GM19240 (cell line): ENCODE data around the gene OTC.
A peak's percentile ranks its signal among the peaks of the same experiment; 100 is the strongest.

Experiments used
- DNase-seq: peaks from one replicate; pipeline ENCODE4 v3.0.0; 2011; ENCODE audit warnings: low spot score; ENCODE audit not compliant: insufficient read length

OTC gene

DNA sequence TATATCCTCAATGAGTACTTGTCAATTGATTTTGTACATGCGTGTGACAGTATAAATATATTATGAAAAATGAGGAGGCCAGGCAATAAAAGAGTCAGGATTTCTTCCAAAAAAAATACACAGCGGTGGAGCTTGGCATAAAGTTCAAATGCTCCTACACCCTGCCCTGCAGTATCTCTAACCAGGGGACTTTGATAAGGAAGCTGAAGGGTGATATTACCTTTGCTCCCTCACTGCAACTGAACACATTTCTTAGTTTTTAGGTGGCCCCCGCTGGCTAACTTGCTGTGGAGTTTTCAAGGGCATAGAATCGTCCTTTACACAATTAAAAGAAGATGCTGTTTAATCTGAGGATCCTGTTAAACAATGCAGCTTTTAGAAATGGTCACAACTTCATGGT lies at the start of gene OTC:
TSS of gene OTC (plus strand) at position 243 of the 400 bp plus-strand sequence. CDS start at position 336, 93 bp downstream.
- DNase-seq: no peak

DNA sequence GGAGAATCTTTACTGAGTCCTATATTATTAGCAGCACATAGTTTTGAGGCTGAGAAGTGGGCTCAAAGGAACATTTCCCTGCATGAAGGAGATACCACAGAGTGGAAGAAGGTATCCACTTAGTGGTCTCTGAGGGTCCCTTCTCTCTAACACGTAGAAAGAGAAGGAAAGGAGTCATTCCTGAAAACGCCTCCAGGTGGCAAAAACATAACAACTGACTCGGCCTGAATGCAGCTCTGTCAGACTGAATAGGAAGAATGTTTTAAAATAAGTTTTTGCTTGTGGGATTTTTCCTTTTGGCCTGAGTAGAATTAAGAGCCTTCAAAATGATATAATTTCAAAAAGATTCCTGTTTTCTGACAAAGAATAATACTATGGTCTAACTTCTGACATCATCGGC lies 48.4 kb upstream of the OTC start:
- no peak for DNase-seq

DNA sequence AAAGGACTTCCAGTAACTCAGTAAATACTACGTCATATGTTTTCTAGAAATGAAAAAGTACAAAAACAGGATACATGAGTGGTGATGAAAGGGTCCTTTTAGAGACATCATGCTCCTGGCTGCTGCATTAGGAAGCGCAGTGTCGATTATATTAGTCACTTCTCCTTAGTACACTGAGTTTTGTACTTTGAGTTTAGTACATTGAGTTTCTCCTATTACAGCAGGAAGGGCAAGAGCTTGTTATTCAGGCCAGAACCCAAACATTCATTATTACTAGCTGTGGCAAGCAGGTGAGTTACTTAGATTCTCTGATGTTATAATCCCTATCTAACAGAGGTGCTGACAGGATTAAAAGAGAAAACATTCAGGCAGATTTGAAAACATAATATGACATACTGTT lies 46.4 kb upstream of the OTC start:
- DNase-seq: no peak

DNA sequence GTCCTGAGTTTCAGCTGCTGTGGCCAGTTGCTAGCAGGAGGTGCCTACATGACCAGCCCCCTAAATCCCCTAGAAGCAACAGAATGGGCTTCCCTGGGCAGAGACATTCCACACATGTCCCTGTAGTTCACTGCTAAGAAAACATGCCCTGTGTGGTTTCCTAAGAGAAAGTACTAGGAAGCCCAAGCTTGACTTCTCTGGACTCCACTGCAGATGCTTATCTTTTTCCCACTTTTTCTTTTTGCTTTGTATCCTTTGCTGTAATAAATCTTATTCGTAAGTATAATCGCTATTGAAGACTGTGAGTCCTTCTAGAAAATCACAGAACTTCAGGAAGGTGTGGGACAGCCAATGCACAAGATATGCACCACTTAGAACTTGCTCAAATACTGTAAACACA lies 40.7 kb upstream of the OTC start:
- DNase-seq: no peak

- no peak for DNase-seq
These were observed 40.0 kb upstream of the OTC start for GRCh38 chrX:38312436-38312835.

GRCh38 chrX:38313190-38313589 lies 39.2 kb upstream of the OTC start:
- DNase-seq: no peak

DNA sequence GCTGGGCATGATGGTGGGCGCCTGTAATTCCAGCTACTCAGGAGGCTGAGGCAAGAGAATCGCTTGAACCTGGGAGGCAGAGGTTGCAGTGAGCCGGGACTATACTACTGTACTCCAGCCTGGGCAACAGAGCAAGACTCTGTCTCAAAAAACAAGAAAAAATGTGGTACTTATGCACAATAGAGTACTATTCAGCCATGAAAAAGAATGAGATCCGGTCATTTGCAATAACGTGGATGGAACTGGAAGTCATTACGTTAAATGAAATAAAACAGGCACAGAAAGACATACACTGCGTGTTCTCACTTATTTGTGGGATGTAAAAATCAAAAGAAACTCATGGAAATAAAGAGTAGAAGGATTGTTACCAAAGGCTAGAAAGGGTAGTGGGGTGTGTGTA lies 37.2 kb upstream of the OTC start:
- DNase-seq: no peak

DNA sequence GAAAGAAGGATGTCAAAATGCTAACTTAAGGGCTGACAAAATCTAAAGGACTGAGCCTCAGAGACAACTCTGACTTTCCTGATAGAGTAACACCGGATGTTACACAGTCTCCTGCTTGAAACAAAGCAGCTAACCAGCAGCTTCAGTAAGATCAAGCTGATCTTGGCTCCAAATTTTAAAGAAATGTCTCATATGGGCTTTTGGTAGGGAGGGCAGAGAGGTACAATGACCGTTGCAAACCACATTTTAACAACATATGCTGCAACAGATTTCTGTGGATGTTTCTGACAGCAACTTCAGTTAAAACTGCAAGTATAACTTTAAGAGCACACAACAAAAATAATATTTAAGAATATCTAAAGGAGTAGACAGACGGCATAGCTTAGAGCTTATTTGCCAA lies 34.2 kb upstream of the OTC start:
- no peak for DNase-seq

DNA sequence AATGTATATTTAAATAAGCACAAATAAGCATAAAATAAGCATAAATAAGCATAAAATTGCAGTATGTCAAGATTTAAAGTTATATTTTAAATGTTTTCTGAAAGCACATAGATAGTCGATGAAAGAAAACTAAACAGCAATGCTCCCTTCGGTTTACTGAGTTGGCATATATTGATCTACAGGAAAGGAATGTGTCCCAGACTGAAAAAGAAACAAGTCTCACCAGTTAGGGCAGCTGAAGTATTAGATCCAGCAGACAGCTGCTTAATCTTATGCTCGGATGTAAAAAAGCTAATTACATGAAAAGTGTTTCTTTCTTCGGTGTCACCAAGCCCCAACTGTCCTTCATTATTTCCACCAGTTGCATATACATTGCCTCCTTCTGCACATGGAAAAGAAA lies 33.8 kb upstream of the OTC start:
- DNase-seq: no peak

- DNase-seq: no peak
These were observed 31.6 kb upstream of the OTC start for GRCh38 chrX:38320819-38321218.

GRCh38 chrX:38326086-38326485 lies 26.3 kb upstream of the OTC start:
- DNase-seq: no peak

- DNase-seq: peak; percentile 48
These were observed 25.2 kb upstream of the OTC start, which contains the start of gene RPGR for GRCh38 chrX:38327007-38327774. TSS of gene RPGR (minus strand) at chrX:38327509. CDS start at chrX:38327367, 142 bp downstream.

DNA sequence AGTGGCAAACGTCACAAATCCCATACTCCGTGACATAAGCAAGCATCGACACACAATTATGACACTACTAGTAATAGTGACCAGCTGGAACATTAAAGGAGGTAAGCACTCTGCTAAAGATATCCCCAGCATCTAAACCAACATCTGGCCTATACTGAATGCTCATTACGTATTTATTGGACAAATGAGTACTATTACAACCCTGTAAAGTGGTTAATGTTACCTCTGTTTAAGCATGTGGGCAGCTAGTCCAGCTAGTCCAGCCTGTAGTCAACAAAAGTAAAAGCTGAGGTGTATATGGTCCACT lies 24.7 kb upstream of the OTC start:
- DNase-seq: no peak

- no peak for DNase-seq
These were observed 19.9 kb upstream of the OTC start for GRCh38 chrX:38332505-38332904.

DNA sequence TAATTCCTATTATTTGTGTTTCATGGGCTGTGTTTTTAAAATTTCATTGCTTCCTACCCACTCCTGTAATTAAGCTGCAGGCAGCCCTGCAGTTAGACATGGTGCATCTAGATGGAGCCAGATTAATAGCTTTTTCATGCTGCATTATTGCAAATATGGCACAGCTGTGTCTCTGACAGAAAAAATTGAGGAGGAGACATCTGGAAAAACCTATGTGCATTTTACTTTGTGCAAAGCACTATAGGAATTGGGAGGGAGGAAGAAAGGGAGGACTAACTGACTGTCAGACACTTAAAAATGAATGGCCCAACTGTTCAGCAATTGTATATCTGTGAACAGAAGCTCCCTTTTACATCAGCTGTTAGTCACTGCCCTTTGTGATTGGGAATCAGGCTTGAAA lies 17.0 kb upstream of the OTC start:
- DNase-seq: no peak

DNA sequence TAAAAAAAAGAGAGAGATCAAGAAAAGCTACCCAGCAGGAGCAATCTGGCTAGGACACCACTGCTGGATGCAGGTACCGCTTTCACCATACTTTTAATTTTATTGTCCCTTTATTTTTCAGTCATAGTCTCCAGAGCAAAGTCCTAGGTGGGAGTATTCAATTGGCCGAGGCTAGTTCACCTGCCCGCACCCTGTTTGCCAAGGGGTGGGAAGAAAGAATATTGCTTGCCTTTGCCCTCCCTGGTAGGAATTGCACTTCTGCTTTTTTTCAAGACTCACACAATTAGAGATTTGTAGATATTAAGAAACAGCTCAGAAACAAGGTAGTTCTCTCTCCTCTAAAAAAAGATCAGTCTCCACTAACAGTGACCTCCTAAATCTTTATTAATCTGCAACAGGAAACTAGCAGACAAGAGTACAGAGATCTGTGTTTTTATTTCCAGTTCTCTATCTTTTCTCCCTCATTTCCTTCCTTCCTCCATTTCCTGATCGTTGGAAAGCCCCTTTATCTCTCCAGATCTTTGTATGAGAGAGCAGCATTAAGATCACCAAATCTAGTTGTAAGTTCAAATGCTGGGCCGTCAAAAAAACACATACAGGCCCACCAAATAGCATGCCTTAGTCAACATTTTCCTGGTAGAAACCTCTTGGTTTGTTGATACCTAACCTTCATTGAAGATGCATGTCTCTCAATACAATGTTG lies 15.7 kb upstream of the OTC start:
- DNase-seq: no peak

DNA sequence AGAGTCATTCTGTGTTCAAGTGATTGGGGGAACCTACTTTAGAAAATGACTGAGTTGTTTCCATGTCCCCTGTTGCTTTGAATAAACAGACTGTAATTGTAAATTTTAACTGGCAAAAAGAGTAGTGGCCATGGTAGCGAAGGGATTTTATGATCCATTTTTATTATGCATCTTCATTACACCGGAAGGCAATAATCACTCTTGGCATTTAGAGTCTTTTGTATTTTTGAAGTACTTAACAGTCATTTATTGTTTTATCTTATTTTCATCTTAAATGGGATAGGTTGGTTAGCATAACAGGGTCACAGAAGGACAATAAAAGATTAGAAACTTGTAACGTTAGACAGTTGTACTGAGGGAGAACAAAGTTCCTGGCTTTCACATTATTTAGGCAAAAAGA lies 11.0 kb upstream of the OTC start:
- DNase-seq: no peak

GRCh38 chrX:38342853-38343778 lies 9.3 kb upstream of the OTC start:
- DNase-seq: no peak

GRCh38 chrX:38346150-38346549 lies 6.3 kb upstream of the OTC start:
- no peak for DNase-seq

- peak; percentile 5 for DNase-seq
These were observed 5.3 kb upstream of the OTC start for GRCh38 chrX:38347136-38347535.

DNA sequence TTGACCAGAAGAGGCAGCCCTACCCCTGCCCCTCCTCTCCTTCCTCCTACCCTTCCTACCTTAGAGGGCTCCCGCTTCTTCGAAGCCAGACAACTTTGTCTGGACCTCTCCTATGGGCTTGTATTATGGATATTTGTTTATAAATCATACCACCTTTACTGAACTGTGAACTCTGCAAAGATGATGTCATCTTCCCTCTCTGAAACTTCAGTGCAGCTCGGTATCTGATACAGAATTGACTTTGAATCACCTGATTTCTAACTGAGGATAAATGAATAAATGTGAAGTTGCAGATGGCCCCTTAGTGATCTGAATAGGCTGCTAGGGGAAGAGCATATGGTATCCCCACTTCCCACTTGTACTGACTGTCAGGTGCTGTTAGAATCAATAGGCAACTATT lies 1.1 kb upstream of the OTC start:
- DNase-seq: no peak

- no peak for DNase-seq
These were observed 4.0 kb downstream of the OTC start for GRCh38 chrX:38356401-38356800.
